Colonic mucosa (tissue), 4 donors: ENCODE data around the gene MNAT1. TPM values are rescaled to one million over a fixed set of nuclear protein-coding genes. Genes with fewer than 3 reads are reported as not detected.

ENCODE experiments used
- DNase-seq: peaks from one replicate; pipeline ENCODE4 v3.0.0-alpha.2; 2020
- H3K27ac ChIP-seq: fragments of 200-600 bp; one replicate; pipeline ENCODE4 v1.8.0; 2021
- H3K27me3 ChIP-seq: fragments of 200-600 bp; one replicate; pipeline ENCODE4 v1.8.0; 2021
- H3K36me3 ChIP-seq: fragments of 200-600 bp; one replicate; pipeline ENCODE4 v1.8.0; 2021
- H3K4me1 ChIP-seq: fragments of 200-600 bp; one replicate; pipeline ENCODE4 v1.8.0; 2021; ENCODE audit warnings: mild to moderate bottlenecking
- H3K4me3 ChIP-seq: fragments of 200-600 bp; one replicate; pipeline ENCODE4 v1.8.0; 2021
- H3K9ac ChIP-seq, 2 donors: one replicate each; pipeline ENCODE4 v1.7.0; 2013; ENCODE audit warnings: control low read depth in 2 of 2, low read depth in 2 of 2, low read length in 2 of 2
- H3K9me3 ChIP-seq: fragments of 200-600 bp; one replicate; pipeline ENCODE4 v1.8.0; 2021
- CTCF ChIP-seq: fragments of 200-600 bp; IDR thresholded peaks from one replicate; pipeline ENCODE4 v1.8.0; 2022; ENCODE audit warnings: antibody characterized with exemption, mild to moderate bottlenecking
- intact Hi-C: fragments of 100-400 bp; cut with DNase I; formaldehyde crosslinking; loops from one replicate; pipeline ENCODE4 v1.14.1; 2022
- total RNA-seq, 2 donors: library from RNA; stranded (reverse); fragmentation: NEBNext Ultra II Directional in 1 of 2; extraction: Animal tissue kit (Norgen Biotek cat#: 25700) in 1 of 2; gene quantifications; one replicate each; pipeline ENCODE4 v1.2.1, GENCODE V29; 2021
- donor health status: healthy.
- donor health status: DM: no; HTN: no; CAD: no.
- donor health status: DM: no; HTN: no; CAD: no.

The MNAT1 gene
- total RNA-seq, 2 donors from 2014 or later: 14.5 to 15.4 TPM

- no peak overlapping the region for H3K4me3 ChIP-seq
- no peaks in the 10 kb centered on the region for H3K4me1 ChIP-seq
- no peaks in the 10 kb centered on the region for H3K36me3 ChIP-seq
- intact Hi-C loops: no loop called here
- H3K27me3 ChIP-seq: no peaks in the 10 kb centered on the region
- no peak for DNase-seq
- TF ChIP-seq CTCF: no peak
- H3K9me3 ChIP-seq: no peaks in the 10 kb centered on the region
- H3K9ac ChIP-seq: no peak overlapping the region
- H3K27ac ChIP-seq: no peak overlapping the region
These were observed 264.1 kb downstream of the MNAT1 start for GRCh38 chr14:60998617-60999016.

- H3K27me3 ChIP-seq: no peaks in the 10 kb centered on the region
- DNase-seq: no peak
- intact Hi-C loops: no loop called here
These were observed 265.0 kb downstream of the MNAT1 start for GRCh38 chr14:60999536-60999935.

GRCh38 chr14:61003571-61003970, 269.0 kb downstream of the MNAT1 start:
- intact Hi-C loops: no loop called here
- no peak for TF ChIP-seq CTCF
- Histone ChIP-seq H3K9ac (no peak overlapping the region), H3K9me3 (no peaks in the 10 kb centered on the region), H3K36me3 (no peaks in the 10 kb centered on the region), H3K4me1 (no peaks in the 10 kb centered on the region), H3K4me3 (no peak overlapping the region), H3K27me3 (no peaks in the 10 kb centered on the region), H3K27ac (no peak overlapping the region)
- DNase-seq: no peak

More at GRCh38 chr14:60999536-60999935, 265.0 kb downstream of the MNAT1 start:
- Histone ChIP-seq H3K9me3 (no peaks in the 10 kb centered on the region), H3K9ac (no peak overlapping the region), H3K27ac (no peak overlapping the region), H3K4me1 (no peaks in the 10 kb centered on the region), H3K36me3 (no peaks in the 10 kb centered on the region), H3K4me3 (no peak overlapping the region)
- TF ChIP-seq CTCF: no peak

- no peak for DNase-seq
- no peak for TF ChIP-seq CTCF
These were observed 285.0 kb downstream of the MNAT1 start for GRCh38 chr14:61019537-61019936.

More at GRCh38 chr14:61019537-61019936, 285.0 kb downstream of the MNAT1 start:
- H3K27me3 ChIP-seq: no peaks in the 10 kb centered on the region
- H3K4me1 ChIP-seq: no peaks in the 10 kb centered on the region
- no peak overlapping the region for H3K4me3 ChIP-seq
- no peak overlapping the region for H3K27ac ChIP-seq
- H3K36me3 ChIP-seq: no peaks in the 10 kb centered on the region
- no peak overlapping the region for H3K9ac ChIP-seq
- intact Hi-C loops: no loop called here
- no peaks in the 10 kb centered on the region for H3K9me3 ChIP-seq

Other genes with a start within 250 kb of the MNAT1 start
- gene C14orf39, start 248.7 kb upstream of the MNAT1 start, total RNA-seq: not detected
- gene SIX6, start 225.6 kb upstream of the MNAT1 start, total RNA-seq: not detected
- not detected for gene SIX1, start 85.3 kb upstream of the MNAT1 start, total RNA-seq
- under 1 TPM; 0.15 to 0.27 TPM for gene SIX4, start 10.4 kb upstream of the MNAT1 start, total RNA-seq
- 1 to 10 TPM; 8.8 to 10.0 TPM for gene TRMT5, start 246.3 kb downstream of the MNAT1 start, total RNA-seq
- 1 to 10 TPM; 5.0 to 7.8 TPM for gene SLC38A6, start 246.5 kb downstream of the MNAT1 start, total RNA-seq